MCF 10A (cell line): ENCODE data around the gene TMEM151B. TPM values are rescaled to one million over a fixed set of nuclear protein-coding genes. Genes with fewer than 3 reads are reported as not detected.
A peak's percentile ranks its signal among the peaks of the same experiment; 100 is the strongest.
"Not testable (repeated sequence)": the region's sequence is repeated elsewhere in the genome, so short reads cannot be mapped to it uniquely, and the experiment has no call there.

ENCODE experiments used
- BruUV-seq: library from RNA; stranded (reverse); fragments of 400-500 nt; replicated peaks from 2 replicates; lab custom pipeline; 2021; lab: Mats Ljungman, UMichigan
- CTCF ChIA-PET: fragments of 300-600 bp; sonication (Branson Sonifier 250); formaldehyde crosslinking; extraction: SDS; loops from one replicate; lab custom pipeline; 2021; ENCODE audit warnings: antibody characterized with exemption, inconsistent platforms; lab: Yijun Ruan, JAX
- POLR2A ChIA-PET: fragments of 300-600, 350-650 bp; sonication (Branson Sonifier 250); formaldehyde crosslinking; extraction: SDS; loops from one replicate; lab custom pipeline; 2020; ENCODE audit warnings: antibody characterized with exemption, inconsistent platforms; lab: Yijun Ruan, JAX
- DNase-seq: peaks from one replicate; pipeline ENCODE4 v3.0.0-alpha.2; 2018; ENCODE audit not compliant: unreplicated experiment
- H3K27ac Mint-ChIP-seq: one replicate; pipeline ENCODE4 v1.8.0; 2022; ENCODE audit warnings: mild to moderate bottlenecking, low read depth, mixed read lengths; ENCODE audit not compliant: unreplicated experiment
- H3K27me3 Mint-ChIP-seq: one replicate; pipeline ENCODE4 v1.8.0; 2022; ENCODE audit warnings: mixed read lengths; ENCODE audit not compliant: insufficient read depth, unreplicated experiment
- H3K36me3 Mint-ChIP-seq: one replicate; pipeline ENCODE4 v1.8.0; 2022; ENCODE audit warnings: mild to moderate bottlenecking, moderate library complexity, mixed read lengths; ENCODE audit not compliant: insufficient read depth, unreplicated experiment
- H3K4me1 Mint-ChIP-seq: one replicate; pipeline ENCODE4 v1.8.0; 2022; ENCODE audit warnings: mixed read lengths; ENCODE audit not compliant: insufficient read depth, unreplicated experiment
- H3K4me3 Mint-ChIP-seq: one replicate; pipeline ENCODE4 v1.8.0; 2022; ENCODE audit warnings: mild to moderate bottlenecking, moderate library complexity, mixed read lengths; ENCODE audit not compliant: unreplicated experiment
- H3K9me3 Mint-ChIP-seq: one replicate; pipeline ENCODE4 v1.8.0; 2022; ENCODE audit warnings: mixed read lengths; ENCODE audit not compliant: unreplicated experiment
- CTCF ChIP-seq: fragments of 200-600 bp; IDR thresholded peaks from one replicate; pipeline ENCODE4 v1.8.0; 2022; ENCODE audit warnings: antibody characterized with exemption, mild to moderate bottlenecking; ENCODE audit not compliant: unreplicated experiment
- intact Hi-C: fragments of 100-400 bp; cut with micrococcal nuclease; formaldehyde crosslinking; loops from 2 replicates; pipeline ENCODE4 v1.14.1; 2022
- total RNA-seq: library from RNA; stranded (reverse); gene quantifications from 2 replicates; pipeline ENCODE4 v1.2.3, GENCODE V29; 2022

The TMEM151B gene
- total RNA-seq, 1 experiment from 2014 or later = not detected

GRCh38 chr6:44312901-44313788, 42.9 kb downstream of the TMEM151B start, which contains the start of gene AARS2:
Gene AARS2, minus strand, starts transcription at chr6:44313347. Its CDS starts 24 bp downstream, at chr6:44313323.
- peaks cover 28% of the 10 kb centered on the region for H3K36me3 Mint-ChIP-seq
- intact Hi-C loops = loop anchor here (2.0 kb wide), 1 partner anchor 48 kb away; the partner anchor contains the start of gene NFKBIE
- peak within 1 kb of the TSS; percentile 94 for H3K27ac Mint-ChIP-seq
- DNase-seq = peak; percentile 83
- no peaks in the 10 kb centered on the region for H3K9me3 Mint-ChIP-seq
- ChIA-PET POLR2A (interaction anchor here (0.6 to 1.8 kb wide), 12 partner anchors 10 to 181 kb away, joined by 3 to 11 read pairs (median 4); partner anchors contain the start of genes CDC5L, HSP90AB1 and SLC35B2), CTCF (interaction anchor here (0.5 to 2.9 kb wide), 25 partner anchors 8 to 1151 kb away, joined by 3 to 15 read pairs (median 4); partner anchors contain the start of genes SLC35B2 and SPATS1)
- peak within 1 kb of the TSS; percentile 98 for H3K4me3 Mint-ChIP-seq
- H3K27me3 Mint-ChIP-seq = peaks cover 23% of the 10 kb centered on the region
- peaks cover 25% of the 10 kb centered on the region for H3K4me1 Mint-ChIP-seq
- BruUV-seq = no TSS peak
- peak; percentile 96 for TF ChIP-seq CTCF

- Mint-ChIP-seq H3K27me3 (peaks cover 38% of the 10 kb centered on the region), H3K4me1 (peaks cover 14% of the 10 kb centered on the region), H3K36me3 (peaks cover 13% of the 10 kb centered on the region)
- CTCF ChIA-PET = interaction anchor here (0.6 to 1.6 kb wide), 9 partner anchors 10 to 151 kb away, joined by 3 to 15 read pairs (median 4); no protein-coding TSS in a partner anchor
- DNase-seq, BruUV-seq, H3K9me3 Mint-ChIP-seq, H3K4me3 Mint-ChIP-seq, H3K27ac Mint-ChIP-seq, intact Hi-C loops: not testable (repeated sequence)
- POLR2A ChIA-PET = interaction anchor here (0.7 kb wide), 2 partner anchors 24 to 67 kb away, joined by 3 to 4 read pairs; no protein-coding TSS in a partner anchor
Observed at GRCh38 chr6:44314657-44315056, 44.4 kb downstream of the TMEM151B start.

GRCh38 chr6:44315516-44315915, 45.3 kb downstream of the TMEM151B start:
- Mint-ChIP-seq H3K27me3 (peaks cover 46% of the 10 kb centered on the region), H3K4me1 (peaks cover 10% of the 10 kb centered on the region), H3K4me3 (no peak overlapping the region), H3K9me3 (no peaks in the 10 kb centered on the region), H3K36me3 (peaks cover 5% of the 10 kb centered on the region), H3K27ac (no peak overlapping the region)
- DNase-seq = no peak
- intact Hi-C loops = no loop called here
- BruUV-seq = no TSS peak
- CTCF ChIA-PET = interaction anchor here (0.7 kb wide), 1 partner anchor 150 kb away, joined by 4 read pairs; no protein-coding TSS in a partner anchor
- no peak for TF ChIP-seq CTCF
- POLR2A ChIA-PET = no interaction called here

GRCh38 chr6:44315951-44316350, 45.7 kb downstream of the TMEM151B start:
- intact Hi-C loops = no loop called here
- H3K27me3 Mint-ChIP-seq = peaks cover 51% of the 10 kb centered on the region

More at GRCh38 chr6:44315951-44316350, 45.7 kb downstream of the TMEM151B start:
- ChIA-PET CTCF (no interaction called here), POLR2A (no interaction called here)
- no peak overlapping the region for H3K4me3 Mint-ChIP-seq
- H3K4me1 Mint-ChIP-seq = peaks cover 10% of the 10 kb centered on the region
- BruUV-seq = no TSS peak
- no peaks in the 10 kb centered on the region for H3K9me3 Mint-ChIP-seq
- DNase-seq = no peak
- no peak overlapping the region for H3K27ac Mint-ChIP-seq
- peaks cover 1% of the 10 kb centered on the region for H3K36me3 Mint-ChIP-seq
- TF ChIP-seq CTCF = no peak
